Measurements from ENCODE around the gene ATP8A1. TPM values are rescaled to one million over a fixed set of nuclear protein-coding genes. Genes with fewer than 3 reads are reported as not detected.

The ATP8A1 gene
- total RNA-seq, 2 donors from 2014 or later = 15.2 to 24.7 TPM

DNA sequence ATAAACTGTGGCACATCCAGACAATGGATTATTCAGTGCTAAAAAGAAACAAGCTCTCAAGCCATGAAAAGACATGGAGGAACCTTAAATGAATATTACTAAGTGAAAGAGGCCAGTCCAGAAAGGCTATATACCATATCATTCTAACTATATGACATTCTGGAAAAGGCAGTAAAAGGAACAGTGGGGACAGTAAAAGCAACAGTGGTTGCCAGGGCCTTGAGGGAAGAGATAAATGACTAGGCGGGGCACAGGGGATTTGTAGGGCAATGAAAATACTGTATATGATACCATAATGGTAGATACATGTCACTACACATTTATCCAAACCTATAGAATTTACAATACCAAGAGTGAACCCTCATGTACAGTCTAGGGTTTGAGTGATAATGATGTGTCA, 115.3 kb downstream of the ATP8A1 start:
- H3K27me3 ChIP-seq (replicated peaks; ENCODE audit: insufficient read depth) = no peaks in the 10 kb centered on the region
- DNase-seq (ENCODE audit: low spot score) (no peak), ATAC-seq (ENCODE audit: insufficient number of reproducible peaks, low FRiP score, low read depth) (no peak)
- H3K4me1 ChIP-seq (ENCODE audit: control insufficient read depth in 1 of 2, low read depth in 2 of 2) = no peaks in the 10 kb centered on the region
- TF ChIP-seq, protein P1, sequence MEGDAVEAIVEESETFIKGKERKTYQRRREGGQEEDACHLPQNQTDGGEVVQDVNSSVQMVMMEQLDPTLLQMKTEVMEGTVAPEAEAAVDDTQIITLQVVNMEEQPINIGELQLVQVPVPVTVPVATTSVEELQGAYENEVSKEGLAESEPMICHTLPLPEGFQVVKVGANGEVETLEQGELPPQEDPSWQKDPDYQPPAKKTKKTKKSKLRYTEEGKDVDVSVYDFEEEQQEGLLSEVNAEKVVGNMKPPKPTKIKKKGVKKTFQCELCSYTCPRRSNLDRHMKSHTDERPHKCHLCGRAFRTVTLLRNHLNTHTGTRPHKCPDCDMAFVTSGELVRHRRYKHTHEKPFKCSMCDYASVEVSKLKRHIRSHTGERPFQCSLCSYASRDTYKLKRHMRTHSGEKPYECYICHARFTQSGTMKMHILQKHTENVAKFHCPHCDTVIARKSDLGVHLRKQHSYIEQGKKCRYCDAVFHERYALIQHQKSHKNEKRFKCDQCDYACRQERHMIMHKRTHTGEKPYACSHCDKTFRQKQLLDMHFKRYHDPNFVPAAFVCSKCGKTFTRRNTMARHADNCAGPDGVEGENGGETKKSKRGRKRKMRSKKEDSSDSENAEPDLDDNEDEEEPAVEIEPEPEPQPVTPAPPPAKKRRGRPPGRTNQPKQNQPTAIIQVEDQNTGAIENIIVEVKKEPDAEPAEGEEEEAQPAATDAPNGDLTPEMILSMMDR (IDR thresholded peaks at IDR 0.05) = no peak
- H3K36me3 ChIP-seq = no peaks in the 10 kb centered on the region
- no peaks in the 10 kb centered on the region for H3K9me3 ChIP-seq
- no peak overlapping the region for H3K27ac ChIP-seq
- no peak overlapping the region for H3K4me3 ChIP-seq

DNA sequence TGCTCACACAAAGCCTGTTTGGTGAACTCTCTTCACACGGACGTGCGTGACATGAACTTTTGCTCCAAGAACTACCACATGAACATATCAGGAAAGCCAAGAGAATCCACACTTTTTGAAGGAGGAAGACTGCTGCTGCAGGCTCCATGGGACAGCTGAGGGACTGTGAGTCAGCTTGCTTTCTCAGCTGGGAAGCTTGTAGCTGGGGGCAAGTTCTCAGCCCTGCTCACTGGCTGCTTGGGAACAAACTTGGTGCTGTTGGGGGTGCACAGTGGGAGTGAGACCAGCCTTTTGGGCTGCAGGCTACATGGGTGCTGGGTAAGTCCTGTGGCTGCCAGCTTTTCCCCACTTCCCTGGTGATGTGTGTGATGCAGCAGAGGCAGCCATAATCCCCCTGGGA, 123.9 kb downstream of the ATP8A1 start:
- no peak overlapping the region for H3K4me3 ChIP-seq
- no peaks in the 10 kb centered on the region for H3K27me3 ChIP-seq (replicated peaks; ENCODE audit: insufficient read depth)
- no peak for ATAC-seq (ENCODE audit: insufficient number of reproducible peaks, low FRiP score, low read depth)
- H3K9me3 ChIP-seq = no peaks in the 10 kb centered on the region
- no peaks in the 10 kb centered on the region for H3K36me3 ChIP-seq
- DNase-seq (ENCODE audit: low spot score) = no peak
- TF ChIP-seq, protein P1 (IDR thresholded peaks at IDR 0.05) = no peak
- H3K4me1 ChIP-seq (ENCODE audit: control insufficient read depth in 1 of 2, low read depth in 2 of 2) = no peaks in the 10 kb centered on the region
- no peak overlapping the region for H3K27ac ChIP-seq

DNA sequence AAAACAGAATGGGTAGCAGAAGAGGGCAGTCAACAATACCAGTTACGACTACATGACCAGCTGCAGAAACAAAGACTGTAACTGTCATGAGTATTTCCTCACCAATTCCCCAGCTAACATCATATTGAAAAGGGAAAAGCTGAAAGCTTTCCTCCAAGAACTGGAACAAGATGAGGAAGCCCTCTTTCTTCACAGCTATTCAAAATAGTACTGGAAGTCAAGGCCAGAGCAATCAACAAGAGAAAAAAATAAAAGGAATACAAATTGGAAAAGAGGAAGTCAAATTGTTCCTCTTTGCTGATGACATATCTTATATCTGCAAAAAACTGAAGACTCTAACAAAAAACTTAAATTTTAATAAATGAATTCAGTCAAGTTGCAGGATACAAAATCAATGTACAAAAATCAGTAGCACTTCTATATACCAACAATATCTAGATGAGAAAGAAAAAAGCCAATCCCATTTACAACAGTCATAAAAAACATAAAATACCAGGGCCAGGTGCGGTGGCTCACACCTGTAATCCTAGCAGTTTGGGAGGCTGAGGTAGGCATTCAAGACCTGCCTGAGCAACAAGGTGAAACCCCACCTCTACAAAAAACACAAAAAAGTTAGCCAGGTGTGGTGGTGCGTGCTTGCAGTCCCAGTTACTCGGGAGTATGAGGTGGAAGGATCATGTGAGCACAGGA, 125.4 kb downstream of the ATP8A1 start:
- no peak overlapping the region for H3K27ac ChIP-seq
- ATAC-seq (ENCODE audit: insufficient number of reproducible peaks, low FRiP score, low read depth) = no peak

DNA sequence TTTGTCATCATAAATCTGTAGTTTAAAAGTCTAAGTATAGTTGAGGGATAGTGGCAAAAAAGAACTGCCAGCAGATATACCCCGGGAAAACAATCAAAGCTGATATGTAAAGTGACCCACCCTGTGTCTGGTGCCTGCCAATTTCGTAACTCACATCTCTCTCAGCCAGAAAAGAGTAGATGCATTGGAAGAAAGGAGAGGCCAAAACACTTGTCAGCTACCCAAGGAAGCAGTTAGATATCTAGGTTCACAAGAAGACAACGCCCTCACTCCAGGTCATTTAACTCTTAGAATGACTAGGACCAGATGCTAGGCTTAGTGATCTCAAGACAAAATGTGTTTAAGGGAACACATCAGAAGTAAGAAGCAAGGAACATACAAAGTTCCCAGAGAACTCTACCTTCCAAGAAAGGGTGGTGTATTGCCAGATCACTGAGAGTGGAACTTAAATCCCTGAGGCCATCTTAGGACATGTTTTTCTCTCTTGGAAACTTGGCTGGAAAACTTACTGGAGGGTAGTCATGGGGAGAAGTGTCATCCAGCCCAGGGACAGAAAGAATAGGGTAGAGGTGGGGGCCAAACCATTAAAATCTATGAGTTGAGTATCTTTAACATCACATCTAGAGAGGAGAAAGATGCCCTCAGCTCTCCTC, 133.7 kb downstream of the ATP8A1 start:
- Histone ChIP-seq H3K27me3 (replicated peaks; ENCODE audit: insufficient read depth) (no peaks in the 10 kb centered on the region), H3K4me1 (ENCODE audit: control insufficient read depth in 1 of 2, low read depth in 2 of 2) (peaks cover 0 to 6% of the 10 kb centered on the region in 2 donors), H3K9me3 (no peaks in the 10 kb centered on the region), H3K4me3 (no peak overlapping the region), H3K27ac (no peak overlapping the region), H3K36me3 (no peaks in the 10 kb centered on the region)
- TF ChIP-seq, protein P1 (IDR thresholded peaks at IDR 0.05) = no peak
- DNase-seq (ENCODE audit: low spot score) = no peak
- ATAC-seq (ENCODE audit: insufficient number of reproducible peaks, low FRiP score, low read depth) = no peak

More for the DNA sequence above, 125.4 kb downstream of the ATP8A1 start:
- H3K27me3 ChIP-seq (replicated peaks; ENCODE audit: insufficient read depth) = no peaks in the 10 kb centered on the region
- H3K9me3 ChIP-seq = no peaks in the 10 kb centered on the region
- no peaks in the 10 kb centered on the region for H3K36me3 ChIP-seq
- no peaks in the 10 kb centered on the region for H3K4me1 ChIP-seq (ENCODE audit: control insufficient read depth in 1 of 2, low read depth in 2 of 2)
- TF ChIP-seq, protein P1 (IDR thresholded peaks at IDR 0.05) = no peak
- no peak overlapping the region for H3K4me3 ChIP-seq
- DNase-seq (ENCODE audit: low spot score) = no peak

DNA sequence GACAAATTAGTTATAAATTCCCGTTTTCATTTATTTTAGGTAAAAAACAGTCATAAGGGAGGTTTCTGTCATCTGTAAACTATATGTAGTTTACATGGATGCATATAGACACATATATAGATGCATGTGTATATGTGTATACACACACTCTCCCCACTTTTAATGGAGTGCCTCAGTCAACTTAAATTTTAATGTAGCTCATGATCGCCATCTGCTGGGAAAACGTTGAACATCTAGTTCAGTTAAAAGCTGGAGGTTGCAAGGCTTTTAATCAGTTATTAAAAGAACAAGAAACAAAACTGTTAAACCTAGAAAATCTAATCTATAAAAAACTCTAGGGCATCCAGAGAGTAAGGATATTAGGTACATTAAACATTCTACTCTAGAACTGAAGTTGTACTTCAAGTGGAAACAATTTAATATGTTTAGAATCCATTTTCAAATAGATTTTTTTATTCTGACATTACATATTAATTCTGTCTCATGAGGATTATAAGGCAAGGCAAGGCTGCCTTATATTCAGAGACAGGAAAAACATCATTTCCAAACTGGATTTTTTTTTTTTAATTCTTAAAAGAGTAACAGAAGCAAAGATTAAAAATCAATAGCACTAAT, 137.0 kb downstream of the ATP8A1 start:
- Histone ChIP-seq H3K4me1 (ENCODE audit: control insufficient read depth in 1 of 2, low read depth in 2 of 2) (peaks cover 0 to 12% of the 10 kb centered on the region in 2 donors), H3K4me3 (no peak overlapping the region), H3K9me3 (no peaks in the 10 kb centered on the region), H3K27me3 (replicated peaks; ENCODE audit: insufficient read depth) (no peaks in the 10 kb centered on the region), H3K27ac (no peak overlapping the region), H3K36me3 (no peaks in the 10 kb centered on the region)
- ATAC-seq (ENCODE audit: insufficient number of reproducible peaks, low FRiP score, low read depth) (no peak), DNase-seq (ENCODE audit: low spot score) (no peak)
- TF ChIP-seq, protein P1 (IDR thresholded peaks at IDR 0.05) = peak; percentile 64

Measured in thoracic aorta (tissue), 2 donors.